ENCODE results near the gene TARS2. TPM values are rescaled to one million over a fixed set of nuclear protein-coding genes. Genes with fewer than 3 reads are reported as not detected.

Gene TARS2
- total and polyA plus RNA-seq, 10 of the 15 experiments (the other 5 are each of a cell fraction or from before 2014, with no cell fraction given): 11.0 to 51.8 (median 45.2) TPM

GRCh38 chr1:150536836-150537731, 49.9 kb downstream of the TARS2 start:
- Histone ChIP-seq H4K20me1 (ENCODE audit: control insufficient read depth, insufficient read depth) (no peaks in the 10 kb centered on the region), H3K36me3 (ENCODE audit: control insufficient read depth in 2 of 2, insufficient read depth in 2 of 2, low read length in 1 of 2) (no peaks in the 10 kb centered on the region), H3K4me3 (no peak overlapping the region), H3K9ac (ENCODE audit: control insufficient read depth, insufficient read depth, low read length) (no peak overlapping the region), H3K4me1 (ENCODE audit: control insufficient read depth, insufficient read depth, low read length) (no peaks in the 10 kb centered on the region; the same call in 1 of the 2 replicates), H3K9me3 (replicated peaks; ENCODE audit: control insufficient read depth, insufficient read depth, low read length) (no peaks in the 10 kb centered on the region), H3K4me2 (ENCODE audit: control insufficient read depth, insufficient read depth) (no peak overlapping the region), H2AFZ (ENCODE audit: control insufficient read depth, low read depth, low read length) (no peak overlapping the region), H3K79me2 (ENCODE audit: control insufficient read depth, insufficient read depth, low read length) (no peaks in the 10 kb centered on the region), H3K27me3 (replicated peaks in 1 of 2; ENCODE audit: control insufficient read depth in 2 of 2, insufficient read depth in 2 of 2, low read length in 1 of 2) (no peaks in the 10 kb centered on the region), H3K27ac (ENCODE audit: control insufficient read depth, insufficient read depth) (no peak overlapping the region)
- in situ Hi-C loops (cut with MboI) (no loop called here), intact Hi-C loops (cut with micrococcal nuclease; ENCODE audit: unreplicated experiment) (loop anchor here (1.0 kb wide), 1 partner anchor 74 kb away; no protein-coding TSS in a partner anchor)
- ChIA-PET POLR2A (interaction anchor here (0.8 kb wide), 1 partner anchor 9 kb away, joined by 3 read pairs; no protein-coding TSS in a partner anchor), CTCF (interaction anchor here (0.7 to 2.3 kb wide), 8 partner anchors 18 to 459 kb away, joined by 3 to 8 read pairs (median 4); partner anchors contain the start of gene FALEC), SMC1A (ENCODE audit: uncharacterized antibody, unreplicated experiment) (interaction anchor here (0.6 kb wide), 1 partner anchor 50 kb away, joined by 3 read pairs; no protein-coding TSS in a partner anchor), RAD21 (ENCODE audit: unreplicated experiment) (no interaction called here)
- ATAC-seq (no peak; the same call in 2 of the 3 replicates), DNase-seq (ENCODE audit: low read depth, low spot score) (no peak), FAIRE-seq (no peak)
- no TSS peak for BruUV-seq (replicated peaks)
- WGBS (ENCODE audit: insufficient coverage, insufficient replicate concordance, low lambda C conversion rate, missing lambda C conversion rate): 70% methylated on average over 12 of the region's 12 CpGs
- TF ChIP-seq NR2C2 (IDR thresholded peaks at IDR 0.05; ENCODE audit: borderline replicate concordance, control insufficient read depth, insufficient read length, low read depth) (no peak), ETV6 (conservative IDR thresholded peaks at IDR 0.05 in 1 of 2, IDR thresholded peaks at IDR 0.05 in 1 of 2; ENCODE audit: borderline replicate concordance in 1 of 2, low read depth in 1 of 2) (no peak), CREM (IDR thresholded peaks at IDR 0.05; ENCODE audit: low read depth) (no peak), TARDBP (IDR thresholded peaks at IDR 0.05; ENCODE audit: borderline replicate concordance) (no peak), MYC (IDR thresholded peaks at IDR 0.05; ENCODE audit: insufficient read depth, insufficient read length, insufficient replicate concordance, low read length, severe bottlenecking) (no peak), SREBF2 (IDR thresholded peaks at IDR 0.05; ENCODE audit: low read length) (no peak), RAD21 (IDR thresholded peaks at IDR 0.05; ENCODE audit: insufficient read depth, low read depth, low read length) (no peak), GATAD2B (conservative IDR thresholded peaks at IDR 0.05; ENCODE audit: low read depth) (no peak), ZNF274 (IDR thresholded peaks at IDR 0.05; ENCODE audit: insufficient read depth, insufficient read length) (no peak), SMAD1 (IDR thresholded peaks at IDR 0.05; ENCODE audit: low read depth, partially characterized antibody) (no peak), BRCA1 (IDR thresholded peaks at IDR 0.05; ENCODE audit: low read depth, low read length) (no peak), SUPT20H (IDR thresholded peaks at IDR 0.05; ENCODE audit: borderline replicate concordance, control insufficient read depth, low read depth, low read length) (no peak), NR2C1 (IDR thresholded peaks at IDR 0.05) (no peak), NBN (IDR thresholded peaks at IDR 0.05) (no peak), NR2F1 (conservative IDR thresholded peaks at IDR 0.05) (no peak)
- TF ChIP-seq, protein P1, sequence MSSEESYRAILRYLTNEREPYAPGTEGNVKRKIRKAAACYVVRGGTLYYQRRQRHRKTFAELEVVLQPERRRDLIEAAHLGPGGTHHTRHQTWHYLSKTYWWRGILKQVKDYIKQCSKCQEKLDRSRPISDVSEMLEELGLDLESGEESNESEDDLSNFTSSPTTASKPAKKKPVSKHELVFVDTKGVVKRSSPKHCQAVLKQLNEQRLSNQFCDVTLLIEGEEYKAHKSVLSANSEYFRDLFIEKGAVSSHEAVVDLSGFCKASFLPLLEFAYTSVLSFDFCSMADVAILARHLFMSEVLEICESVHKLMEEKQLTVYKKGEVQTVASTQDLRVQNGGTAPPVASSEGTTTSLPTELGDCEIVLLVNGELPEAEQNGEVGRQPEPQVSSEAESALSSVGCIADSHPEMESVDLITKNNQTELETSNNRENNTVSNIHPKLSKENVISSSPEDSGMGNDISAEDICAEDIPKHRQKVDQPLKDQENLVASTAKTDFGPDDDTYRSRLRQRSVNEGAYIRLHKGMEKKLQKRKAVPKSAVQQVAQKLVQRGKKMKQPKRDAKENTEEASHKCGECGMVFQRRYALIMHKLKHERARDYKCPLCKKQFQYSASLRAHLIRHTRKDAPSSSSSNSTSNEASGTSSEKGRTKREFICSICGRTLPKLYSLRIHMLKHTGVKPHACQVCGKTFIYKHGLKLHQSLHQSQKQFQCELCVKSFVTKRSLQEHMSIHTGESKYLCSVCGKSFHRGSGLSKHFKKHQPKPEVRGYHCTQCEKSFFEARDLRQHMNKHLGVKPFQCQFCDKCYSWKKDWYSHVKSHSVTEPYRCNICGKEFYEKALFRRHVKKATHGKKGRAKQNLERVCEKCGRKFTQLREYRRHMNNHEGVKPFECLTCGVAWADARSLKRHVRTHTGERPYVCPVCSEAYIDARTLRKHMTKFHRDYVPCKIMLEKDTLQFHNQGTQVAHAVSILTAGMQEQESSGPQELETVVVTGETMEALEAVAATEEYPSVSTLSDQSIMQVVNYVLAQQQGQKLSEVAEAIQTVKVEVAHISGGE (CRISPR knock-in tag; IDR thresholded peaks at IDR 0.05): no peak
- TF ChIP-seq, protein P2, sequence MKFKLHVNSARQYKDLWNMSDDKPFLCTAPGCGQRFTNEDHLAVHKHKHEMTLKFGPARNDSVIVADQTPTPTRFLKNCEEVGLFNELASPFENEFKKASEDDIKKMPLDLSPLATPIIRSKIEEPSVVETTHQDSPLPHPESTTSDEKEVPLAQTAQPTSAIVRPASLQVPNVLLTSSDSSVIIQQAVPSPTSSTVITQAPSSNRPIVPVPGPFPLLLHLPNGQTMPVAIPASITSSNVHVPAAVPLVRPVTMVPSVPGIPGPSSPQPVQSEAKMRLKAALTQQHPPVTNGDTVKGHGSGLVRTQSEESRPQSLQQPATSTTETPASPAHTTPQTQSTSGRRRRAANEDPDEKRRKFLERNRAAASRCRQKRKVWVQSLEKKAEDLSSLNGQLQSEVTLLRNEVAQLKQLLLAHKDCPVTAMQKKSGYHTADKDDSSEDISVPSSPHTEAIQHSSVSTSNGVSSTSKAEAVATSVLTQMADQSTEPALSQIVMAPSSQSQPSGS (IDR thresholded peaks at IDR 0.05; ENCODE audit: low read length): no peak
- TF ChIP-seq, protein P3, sequence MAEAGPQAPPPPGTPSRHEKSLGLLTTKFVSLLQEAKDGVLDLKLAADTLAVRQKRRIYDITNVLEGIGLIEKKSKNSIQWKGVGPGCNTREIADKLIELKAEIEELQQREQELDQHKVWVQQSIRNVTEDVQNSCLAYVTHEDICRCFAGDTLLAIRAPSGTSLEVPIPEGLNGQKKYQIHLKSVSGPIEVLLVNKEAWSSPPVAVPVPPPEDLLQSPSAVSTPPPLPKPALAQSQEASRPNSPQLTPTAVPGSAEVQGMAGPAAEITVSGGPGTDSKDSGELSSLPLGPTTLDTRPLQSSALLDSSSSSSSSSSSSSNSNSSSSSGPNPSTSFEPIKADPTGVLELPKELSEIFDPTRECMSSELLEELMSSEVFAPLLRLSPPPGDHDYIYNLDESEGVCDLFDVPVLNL (IDR thresholded peaks at IDR 0.05; ENCODE audit: low read depth, low read length): no peak

Data from GM12878 (cell line).